GM18951 (cell line): ENCODE data around the gene CHGA.

Source experiments
- POLR2A ChIP-seq: IDR thresholded peaks from 4 replicates; pipeline ENCODE4 v1.6.1; 2011; ENCODE audit warnings: mild to moderate bottlenecking; ENCODE audit not compliant: insufficient read length, insufficient read depth; ENCODE audit errors: extremely low read depth
- in situ Hi-C: fragments of 300-500 bp; cut with MboI; formaldehyde crosslinking; loops from one replicate; pipeline ENCODE4 v1.12.0; 2022; ENCODE audit warnings: low sequenced_read_pairs, mixed read lengths, inconsistent platforms; ENCODE audit not compliant: unreplicated experiment

The CHGA gene

DNA sequence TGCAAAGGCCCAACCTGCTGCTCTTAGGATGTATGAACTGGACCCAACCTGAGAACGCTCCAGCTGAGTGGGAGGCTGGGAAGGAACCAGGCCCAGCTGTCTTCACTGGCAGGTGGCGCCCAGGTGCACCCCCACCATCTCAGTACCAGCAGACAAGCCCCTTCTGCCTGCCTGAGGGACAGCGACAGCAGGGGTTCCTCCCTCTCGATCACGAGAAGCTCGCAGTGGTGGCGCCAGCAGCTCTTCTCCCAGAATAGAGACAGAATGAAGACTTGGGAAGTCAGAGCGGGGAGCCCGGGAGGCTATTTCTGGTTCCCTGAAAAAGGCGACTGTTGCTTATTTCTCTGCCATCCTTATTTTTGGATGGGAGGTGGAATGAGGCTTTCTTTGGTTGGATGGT, 46.5 kb downstream of the CHGA start:
- in situ Hi-C loops, result no loop called here

DNA sequence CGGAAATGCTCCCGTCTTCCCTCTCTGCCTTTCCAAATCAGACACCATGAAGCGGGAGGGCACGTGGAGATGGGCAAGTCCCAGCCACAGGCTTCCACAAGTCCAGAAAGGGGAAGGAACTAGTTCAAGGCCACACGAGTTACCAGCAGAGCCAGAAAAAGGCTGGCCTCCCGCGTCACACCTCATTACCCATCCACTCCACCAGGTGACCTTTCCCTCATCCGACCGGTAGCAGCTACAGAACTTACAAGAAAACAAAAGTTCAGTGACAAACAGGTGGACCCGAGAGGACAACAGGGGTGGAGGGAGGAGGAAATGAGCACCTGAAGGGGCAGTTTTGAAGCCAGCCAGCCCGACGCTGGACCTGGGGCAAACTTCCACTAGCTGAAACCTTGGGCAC, 46.9 kb downstream of the CHGA start:
- in situ Hi-C loops, result no loop called here
- TF ChIP-seq POLR2A, result no peak

More for the DNA sequence above, 46.5 kb downstream of the CHGA start:
- no peak for TF ChIP-seq POLR2A

- no peak for TF ChIP-seq POLR2A
- in situ Hi-C loops, result no loop called here
Measured at GRCh38 chr14:92970271-92970670, 47.3 kb downstream of the CHGA start.

DNA sequence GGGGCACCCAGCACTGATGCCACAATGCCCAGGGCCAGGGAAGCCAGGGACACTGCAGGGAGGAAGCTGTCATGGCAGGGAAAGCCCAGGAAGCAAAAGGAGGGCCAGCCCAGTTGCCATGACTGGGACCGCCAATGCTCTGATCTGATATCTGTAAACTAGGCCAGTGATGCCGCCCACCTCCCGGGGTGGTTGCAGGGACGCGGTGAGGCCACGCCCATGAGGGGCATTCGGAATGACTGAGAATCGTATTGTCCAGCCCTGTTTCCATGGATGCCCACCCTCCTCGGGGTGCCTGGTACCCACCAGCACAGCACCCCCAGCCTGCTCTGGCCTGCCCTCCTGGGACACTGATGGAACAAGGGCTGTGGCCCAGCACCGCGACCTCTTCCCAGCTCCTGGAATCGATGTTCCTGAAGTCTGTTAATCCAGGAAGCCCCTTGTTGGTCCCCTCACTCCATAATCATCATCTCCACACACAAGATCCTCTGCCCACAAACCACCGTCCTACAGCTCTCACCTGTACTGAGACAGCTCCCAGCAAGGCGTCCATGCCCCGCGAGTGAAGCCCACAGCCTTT, 48.7 kb downstream of the CHGA start:
- in situ Hi-C loops, result no loop called here

GRCh38 chr14:92973261-92973797, 50.4 kb downstream of the CHGA start:
- in situ Hi-C loops, result no loop called here
- no peak for TF ChIP-seq POLR2A

More for the DNA sequence above, 48.7 kb downstream of the CHGA start:
- no peak for TF ChIP-seq POLR2A

DNA sequence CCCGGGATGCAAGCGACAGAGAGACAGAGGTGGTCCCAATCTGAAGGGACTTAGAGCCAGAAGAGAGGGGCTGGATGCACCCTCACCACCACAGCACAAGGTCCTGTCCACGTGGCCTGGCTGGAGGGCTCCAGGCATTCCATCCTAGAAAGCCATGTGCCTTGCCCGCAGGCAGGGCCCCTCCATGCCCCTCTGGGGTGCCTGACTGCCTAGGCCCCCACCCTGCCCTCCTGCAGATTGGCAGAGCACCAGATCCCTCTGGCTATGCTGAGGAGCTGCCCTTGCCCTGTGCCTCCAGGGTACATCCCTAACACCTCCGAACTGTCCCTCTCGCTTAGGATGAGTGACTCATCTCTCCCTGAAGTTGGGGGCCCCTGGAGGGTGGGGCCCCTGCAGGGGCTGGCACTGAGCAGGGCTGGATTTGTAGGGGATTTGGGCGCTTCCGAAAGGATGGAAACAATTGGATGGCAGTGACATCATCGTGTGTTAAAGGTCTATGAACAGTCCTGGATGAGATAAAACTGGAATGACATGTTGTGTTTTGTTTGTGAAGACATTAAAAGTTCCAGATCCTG, 50.9 kb downstream of the CHGA start:
- in situ Hi-C loops, result no loop called here
- TF ChIP-seq POLR2A, result no peak

DNA sequence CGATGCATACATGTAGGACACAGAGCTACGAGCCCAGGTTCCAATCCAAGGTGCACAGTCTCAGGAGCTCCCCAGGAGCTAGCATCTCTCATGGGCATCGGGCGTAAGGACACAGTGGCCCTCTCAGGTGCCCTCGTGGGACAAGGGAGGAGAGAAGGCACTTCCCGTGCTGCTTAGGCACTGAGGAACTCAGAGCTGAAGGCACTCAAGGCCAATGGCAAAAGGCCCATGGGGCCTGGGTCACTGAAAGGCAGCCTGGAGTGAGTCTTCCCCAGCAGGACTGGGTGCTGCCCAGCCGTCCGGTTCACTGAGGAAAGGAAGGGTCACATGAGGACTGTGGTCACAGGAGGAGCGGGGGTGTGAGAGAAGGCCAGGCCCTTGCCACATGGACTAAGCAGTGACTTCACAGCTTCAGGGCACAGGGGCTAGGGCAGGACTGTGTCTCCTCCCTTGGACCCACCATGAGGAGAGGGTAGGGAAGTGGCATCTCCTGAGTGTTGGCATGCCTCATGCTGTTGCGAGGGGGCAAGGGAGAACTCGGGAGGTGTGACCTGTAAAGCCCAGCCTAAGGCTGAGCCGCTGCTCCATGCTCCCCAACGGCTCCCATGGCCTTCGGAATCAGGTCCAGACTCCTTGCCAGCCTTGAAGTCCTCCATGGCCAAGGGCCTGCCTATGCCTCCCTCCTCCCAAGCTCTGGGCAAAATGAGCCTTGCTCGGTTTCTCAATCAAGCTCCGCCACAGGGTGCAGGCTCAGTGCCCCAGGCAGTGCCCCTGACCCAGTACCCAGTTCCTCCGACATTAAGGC, 51.8 kb downstream of the CHGA start:
- in situ Hi-C loops, result no loop called here
- no peak for TF ChIP-seq POLR2A

GRCh38 chr14:92976268-92976667, 53.3 kb downstream of the CHGA start:
- no peak for TF ChIP-seq POLR2A
- in situ Hi-C loops, result no loop called here

- in situ Hi-C loops, result no loop called here
- TF ChIP-seq POLR2A, result no peak
Measured at GRCh38 chr14:92978229-92979021, 55.5 kb downstream of the CHGA start.

GRCh38 chr14:92980866-92981265, 57.9 kb downstream of the CHGA start:
- in situ Hi-C loops, result no loop called here
- TF ChIP-seq POLR2A, result no peak

- no peak for TF ChIP-seq POLR2A
- in situ Hi-C loops, result no loop called here
Measured at GRCh38 chr14:92981726-92982125, 58.8 kb downstream of the CHGA start.

- in situ Hi-C loops, result no loop called here
- no peak for TF ChIP-seq POLR2A
Measured at GRCh38 chr14:92982956-92983355, 60.0 kb downstream of the CHGA start.
